ENCODE measurements around the gene E2F6. TPM values are rescaled to one million over a fixed set of nuclear protein-coding genes. Genes with fewer than 3 reads are reported as not detected.

E2F6 gene
- total and polyA plus RNA-seq, 9 of the 15 experiments (the other 6 are each of a cell fraction or from before 2014, with no cell fraction given): 13.6 to 33.9 (median 26.1) TPM

DNA sequence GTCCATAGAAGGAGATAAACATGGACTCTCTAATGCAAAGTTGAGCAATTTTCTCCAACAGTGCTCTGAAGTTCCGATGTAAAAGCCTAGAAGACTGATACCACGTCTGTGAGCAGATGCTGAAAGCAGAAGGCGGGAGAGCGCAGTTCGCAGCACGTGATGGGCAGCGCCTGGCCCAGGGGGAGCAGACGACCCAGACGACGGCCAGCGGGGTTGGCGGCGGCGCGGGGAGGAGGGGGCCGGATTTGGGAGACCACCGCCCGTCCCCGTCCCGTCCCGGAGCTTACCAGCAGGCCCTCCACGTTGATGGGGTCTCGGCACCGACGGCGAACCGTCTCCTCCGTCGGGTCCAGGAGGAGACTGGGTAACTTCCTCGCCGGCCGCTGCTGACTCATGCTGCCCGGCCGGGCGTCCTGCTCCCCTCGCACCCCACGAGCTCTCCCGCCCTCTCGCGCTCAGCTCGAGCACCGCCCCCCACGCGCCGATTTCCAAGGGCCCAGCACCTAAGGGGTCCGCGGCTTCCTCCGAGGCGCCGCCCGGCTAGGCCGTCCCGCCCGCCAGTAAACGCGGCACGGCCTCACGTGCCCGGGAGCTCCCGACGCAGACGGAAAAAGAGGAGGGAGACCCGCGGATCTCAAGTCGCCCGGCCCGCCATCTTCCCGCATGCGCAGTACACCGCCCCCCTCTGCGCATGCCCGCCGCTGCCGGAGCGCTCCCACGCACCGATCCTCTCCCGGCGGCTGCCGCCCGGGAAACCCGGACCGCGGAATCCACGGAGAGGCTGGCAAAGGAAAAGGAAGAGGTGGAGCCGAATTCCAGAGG lies at the start of gene E2F6 (continued):
- TF ChIP-seq, protein P1, sequence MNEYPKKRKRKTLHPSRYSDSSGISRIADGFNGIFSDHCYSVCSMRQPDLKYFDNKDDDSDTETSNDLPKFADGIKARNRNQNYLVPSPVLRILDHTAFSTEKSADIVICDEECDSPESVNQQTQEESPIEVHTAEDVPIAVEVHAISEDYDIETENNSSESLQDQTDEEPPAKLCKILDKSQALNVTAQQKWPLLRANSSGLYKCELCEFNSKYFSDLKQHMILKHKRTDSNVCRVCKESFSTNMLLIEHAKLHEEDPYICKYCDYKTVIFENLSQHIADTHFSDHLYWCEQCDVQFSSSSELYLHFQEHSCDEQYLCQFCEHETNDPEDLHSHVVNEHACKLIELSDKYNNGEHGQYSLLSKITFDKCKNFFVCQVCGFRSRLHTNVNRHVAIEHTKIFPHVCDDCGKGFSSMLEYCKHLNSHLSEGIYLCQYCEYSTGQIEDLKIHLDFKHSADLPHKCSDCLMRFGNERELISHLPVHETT (CRISPR knock-in tag; conservative IDR thresholded peaks at IDR 0.05 in 1 of 2, IDR thresholded peaks at IDR 0.05 in 1 of 2): peak in 1 of 2 experiments; percentile 85; a peak in 2 of 4 replicates
- TF ChIP-seq ZNF586 (CRISPR knock-in tag; conservative IDR thresholded peaks at IDR 0.05) (no peak), ZNF436 (CRISPR knock-in tag; IDR thresholded peaks at IDR 0.05) (no peak), CBFA2T3 (IDR thresholded peaks at IDR 0.05) (no peak), ZNF766 (CRISPR knock-in tag; conservative IDR thresholded peaks at IDR 0.05) (peak; percentile 57), BRCA1 (IDR thresholded peaks at IDR 0.05) (no peak), BRCA1 (CRISPR knock-in tag; IDR thresholded peaks at IDR 0.05) (peak; percentile 89; the same call in 1 of the 2 replicates), GTF2A2 (tag; IDR thresholded peaks at IDR 0.05) (no peak), FOXP4 (CRISPR knock-in tag; IDR thresholded peaks at IDR 0.05; ENCODE audit: borderline replicate concordance) (peak; percentile 97), ATF4 (CRISPR knock-in tag; IDR thresholded peaks at IDR 0.05) (no peak), MEIS2 (IDR thresholded peaks at IDR 0.05; ENCODE audit: partially characterized antibody) (peak; percentile 86), ZNF584 (CRISPR knock-in tag; IDR thresholded peaks at IDR 0.05; ENCODE audit: low read depth) (no peak), PTBP1 (IDR thresholded peaks at IDR 0.05; ENCODE audit: low read depth, low read length) (no peak), MAFF (IDR thresholded peaks at IDR 0.05; ENCODE audit: low read length) (no peak; the same call in 1 of the 2 replicates)

Data from K562 (cell line).